K562 (cell line): ENCODE results near the gene VEGFA. TPM values are rescaled to one million over a fixed set of nuclear protein-coding genes. Genes with fewer than 3 reads are reported as not detected.

ENCODE experiments used
- ATAC-seq: fragments of 200-7000 bp; cut with Tn5 transposase; 3 replicates; pipeline ENCODE4 v1.9.1; 2020; ENCODE audit warnings: moderate library complexity
- BruUV-seq: library from RNA; stranded (reverse); fragments of 400-500 nt; replicated peaks from 2 replicates; lab custom pipeline; 2021; lab: Mats Ljungman, UMichigan
- CTCF ChIA-PET: fragments of 300-600 bp; formaldehyde crosslinking; extraction: SDS; loops from one replicate; lab custom pipeline; 2021; ENCODE audit warnings: low intra/inter-chr PET ratio; lab: Yijun Ruan, JAX
- POLR2A ChIA-PET: fragments of 300-600, 350-650 bp; sonication (Branson Sonifier 250); formaldehyde crosslinking; extraction: SDS; loops from one replicate; lab custom pipeline; 2021; ENCODE audit warnings: antibody characterized with exemption, inconsistent platforms; lab: Yijun Ruan, JAX
- DNase-seq, 4 experiments: peaks; one replicate each; pipeline versions ENCODE4 v3.0.0 to v3.0.0-alpha.2; 2011 to 2018; ENCODE audit warnings: low spot score in 3 of 4, mixed read lengths in 3 of 4; ENCODE audit errors: extremely low read depth in 1 of 4
- FAIRE-seq: peaks from 2 replicates; lab custom pipeline; 2011; peaks lifted over from hg19 to GRCh38; lab: Jason Lieb, UNC
- H2AFZ ChIP-seq: 2 replicates; pipeline ENCODE4 v1.6.0; 2011; ENCODE audit warnings: low read depth, low read length, control low read depth, inconsistent platforms
- H3K27ac ChIP-seq: fragments of 200-600 bp; 3 replicates; pipeline ENCODE4 v1.8.0; 2011; ENCODE audit warnings: low read depth, mild to moderate bottlenecking, control low read depth, inconsistent platforms, low read length, moderate library complexity, mixed read lengths; ENCODE audit errors: extremely low read depth
- H3K27me3 ChIP-seq, 2 experiments: fragments of 300-600 bp in 1 of 2; 2 replicates in 1 of 2; 3 replicates in 1 of 2; pipeline versions ENCODE4 v1.6.0 to v1.8.0; 2011; ENCODE audit warnings: inconsistent platforms in 2 of 2, low read length in 2 of 2, mild to moderate bottlenecking in 1 of 2, mixed read lengths in 1 of 2, moderate library complexity in 1 of 2; ENCODE audit not compliant: control insufficient read depth in 2 of 2, insufficient read depth in 2 of 2
- H3K36me3 ChIP-seq: fragments of 300-600 bp; 3 replicates; pipeline ENCODE4 v1.8.0; 2011; ENCODE audit warnings: mild to moderate bottlenecking, low read length, inconsistent platforms; ENCODE audit not compliant: control insufficient read depth, insufficient read depth
- H3K4me1 ChIP-seq, 2 experiments: fragments of 200-600 bp in 1 of 2; replicated peaks in 1 of 2; 2 replicates in 1 of 2; 3 replicates in 1 of 2; pipeline versions ENCODE4 v1.5.1 to v1.8.0; 2011; ENCODE audit warnings: inconsistent platforms in 2 of 2, low read length in 2 of 2, mild to moderate bottlenecking in 1 of 2, mixed read lengths in 1 of 2, moderate library complexity in 1 of 2; ENCODE audit not compliant: control insufficient read depth in 2 of 2, insufficient read depth in 2 of 2
- H3K4me2 ChIP-seq: 2 replicates; pipeline ENCODE4 v1.6.1; 2011; ENCODE audit warnings: low read length, control low read depth, inconsistent platforms, mixed read lengths; ENCODE audit not compliant: insufficient read depth
- H3K4me3 ChIP-seq: fragments of 200-600 bp; sonication (generic), shearing (Covaris generic); 2 replicates; pipeline ENCODE4 v1.5.1; 2016; ENCODE audit warnings: control low read depth, inconsistent platforms
- H3K79me2 ChIP-seq: fragments of 200-600 bp; 3 replicates; pipeline ENCODE4 v1.8.0; 2011; ENCODE audit warnings: low read length, inconsistent platforms; ENCODE audit not compliant: control insufficient read depth, insufficient read depth
- H3K9ac ChIP-seq, 2 experiments: 2 replicates each; pipeline versions ENCODE4 v1.6.0 to v1.6.1; 2011; ENCODE audit warnings: low read depth in 2 of 2, low read length in 2 of 2, control low read depth in 1 of 2, inconsistent platforms in 1 of 2, mild to moderate bottlenecking in 1 of 2, mixed read lengths in 1 of 2; ENCODE audit not compliant: insufficient read depth in 1 of 2
- H3K9me1 ChIP-seq: one replicate; pipeline ENCODE4 v1.6.0; 2011; ENCODE audit warnings: inconsistent platforms, mild to moderate bottlenecking, low read length, moderate library complexity; ENCODE audit not compliant: control insufficient read depth, insufficient read depth
- H3K9me3 ChIP-seq: replicated peaks from 2 replicates; pipeline ENCODE4 v1.5.1; 2011; ENCODE audit warnings: low read depth, low read length, inconsistent platforms; ENCODE audit not compliant: control insufficient read depth, insufficient read depth
- H4K20me1 ChIP-seq: replicated peaks from 2 replicates; pipeline ENCODE4 v1.6.1; 2011; ENCODE audit warnings: low read length, inconsistent platforms, mixed read lengths; ENCODE audit not compliant: control insufficient read depth, insufficient read depth
- BCLAF1 ChIP-seq, 2 experiments: fragments of 450-650 bp in 1 of 2; IDR thresholded peaks; 2 replicates each; pipeline ENCODE4 v1.6.1; 2011 to 2017; ENCODE audit warnings: low read depth in 2 of 2, antibody characterized with exemption in 1 of 2, borderline replicate concordance in 1 of 2, low read length in 1 of 2, mild to moderate bottlenecking in 1 of 2, mixed read lengths in 1 of 2; ENCODE audit not compliant: control insufficient read depth in 1 of 2
- CHD2 ChIP-seq: IDR thresholded peaks from 2 replicates; pipeline ENCODE4 v1.6.1; 2011; ENCODE audit warnings: low read depth, low read length
- COPS2 ChIP-seq: fragments of 450-650 bp; conservative IDR thresholded peaks from 2 replicates; pipeline ENCODE4 v1.6.1; 2016; ENCODE audit warnings: mild to moderate bottlenecking, moderate library complexity
- EP400 ChIP-seq: fragments of 450-650 bp; IDR thresholded peaks from 2 replicates; pipeline ENCODE4 v1.6.1; 2017; ENCODE audit warnings: antibody characterized with exemption, mild to moderate bottlenecking, moderate library complexity
- GABPB1 ChIP-seq: sonication (generic); formaldehyde crosslinking; IDR thresholded peaks from 2 replicates; pipeline ENCODE4 v1.8.0; 2022; ENCODE audit warnings: mild to moderate bottlenecking, missing genetic modification reagents
- NFATC3 ChIP-seq: fragments of 450-650 bp; IDR thresholded peaks from 2 replicates; pipeline ENCODE4 v1.6.1; 2017; ENCODE audit warnings: mild to moderate bottlenecking
- POLR2H ChIP-seq: IDR thresholded peaks from 2 replicates; pipeline ENCODE4 v1.6.1; 2016; ENCODE audit warnings: missing genetic modification characterization, low read depth, mild to moderate bottlenecking, control low read depth, missing compliant biosample characterization, moderate library complexity
- RBM22 ChIP-seq: fragments of 200-400 bp; formaldehyde crosslinking; IDR thresholded peaks from 2 replicates; pipeline ENCODE4 v1.6.1; 2018; ENCODE audit warnings: low read length, low read depth; ENCODE audit not compliant: poor library complexity, severe bottlenecking
- SAFB ChIP-seq: fragments of 200-400 bp; formaldehyde crosslinking; IDR thresholded peaks from 2 replicates; pipeline ENCODE4 v1.6.1; 2017; ENCODE audit warnings: low read depth, low read length, borderline replicate concordance
- ZBTB40 ChIP-seq, 2 experiments: fragments of 450-650 bp in 1 of 2; sonication (generic) in 1 of 2; formaldehyde crosslinking in 1 of 2; IDR thresholded peaks; 2 replicates each; pipeline versions ENCODE4 v1.7.1 to v1.9.0; 2016 to 2022; ENCODE audit warnings: inconsistent platforms in 1 of 2, mild to moderate bottlenecking in 1 of 2, missing genetic modification reagents in 1 of 2
- WGBS: fragments of 100-300 bp; shearing (Covaris generic); methylation state at CpG from one replicate; pipeline ENCODE4 v1.1.6; 2016; ENCODE audit warnings: low coverage, mixed read lengths; ENCODE audit not compliant: insufficient coverage; ENCODE audit errors: missing lambda C conversion rate; 5-methylcytosine and 5-hydroxymethylcytosine counted together
- in situ Hi-C: fragments of 300-500 bp; cut with MboI; formaldehyde crosslinking; loops from 4 replicates; pipeline ENCODE4 v1.15.0; 2018; ENCODE audit warnings: inconsistent platforms, mixed read lengths
- intact Hi-C: fragments of 100-400 bp; cut with micrococcal nuclease; formaldehyde crosslinking; loops from 2 replicates; pipeline ENCODE4 v1.14.2; 2022
- polyA plus RNA-seq, 8 experiments: library from polyadenylated mRNA; depleted of rRNA in 4 of 8; stranded (reverse) in 5 of 8; unstranded in 3 of 8; fragments of >200 nt; fragmentation: Nextera tagmentation in 2 of 8; fragmentation: Illumina TruSeq in 1 of 8; extraction: Ambion mirVana in 2 of 8; extraction: Trizol in 1 of 8; gene quantifications; 2 replicates each; pipeline versions ENCODE4 v1.2.1 to v1.2.3, GENCODE V29; 2011 to 2014; ENCODE audit warnings: inconsistent platforms in 1 of 8, missing spikeins in 1 of 8
- total RNA-seq, 7 experiments: library from RNA; depleted of rRNA in 6 of 7; stranded (reverse); fragments of >200 nt in 6 of 7; fragmentation: Illumina TruSeq in 2 of 7; extraction: Trizol in 2 of 7; gene quantifications; 2 replicates each; pipeline versions ENCODE4 v1.2.1 to v1.2.3, GENCODE V29; 2011 to 2021; ENCODE audit warnings: low replicate concordance in 1 of 7

Gene VEGFA
- total and polyA plus RNA-seq, 9 of the 15 experiments (the other 6 are each of a cell fraction or from before 2014, with no cell fraction given): 14.0 to 271 (median 124) TPM

- intact Hi-C loops (loop anchor here (2.0 to 5.0 kb wide), 2 partner anchors 21 to 51 kb away; no protein-coding TSS in a partner anchor), in situ Hi-C loops (no loop called here)
- H4K20me1 ChIP-seq: peaks cover 52% of the 10 kb centered on the region
- no peaks in the 10 kb centered on the region for H3K9me3 ChIP-seq
- peaks cover 0 to 15% of the 10 kb centered on the region in 2 experiments; a peak in 2 of 5 replicates for H3K4me1 ChIP-seq
- ChIA-PET CTCF (no interaction called here), POLR2A (interaction anchor here (0.6 to 3.2 kb wide), 27 partner anchors 9 to 529 kb away, joined by 3 to 14 read pairs (median 4); partner anchors contain the start of gene VEGFA)
- H3K4me2 ChIP-seq: no peak overlapping the region
- ATAC-seq: no peak
- H3K36me3 ChIP-seq: peaks cover 52% of the 10 kb centered on the region
- H2AFZ ChIP-seq: no peak overlapping the region
- no peak for DNase-seq
- WGBS: 38% methylated on average over 3 of the region's 3 CpGs
- no peak overlapping the region for H3K4me3 ChIP-seq
- peaks cover 14% of the 10 kb centered on the region for H3K9me1 ChIP-seq
- H3K9ac ChIP-seq: no peak overlapping the region
- H3K79me2 ChIP-seq: peaks cover 7% of the 10 kb centered on the region; the same call in 2 of the 3 replicates
- H3K27me3 ChIP-seq: no peaks in the 10 kb centered on the region
- no TSS peak for BruUV-seq
- no peak for FAIRE-seq
- no peak overlapping the region for H3K27ac ChIP-seq
- TF ChIP-seq POLR2H (peak; percentile 91), NFATC3 (no peak), GABPB1 (no peak), RBM22 (peak; percentile 34), CHD2 (no peak), EP400 (0 out of 2 replicates have a peak, but pooled peaks have one; percentile 23), SAFB (no peak), COPS2 (no peak), BCLAF1 (IDR thresholded peaks at IDR 0.05; ENCODE audit: borderline replicate concordance in 1 of 2, control insufficient read depth in 1 of 2, low read depth in 2 of 2, low read length in 1 of 2) (no peak), ZBTB40 (IDR thresholded peaks at IDR 0.05) (no peak), ZBTB40 (CRISPR knock-in tag; IDR thresholded peaks at IDR 0.05) (no peak)
These were observed 15.9 kb downstream of the VEGFA start for GRCh38 chr6:43785904-43786303.
